HS-5 (cell line): Measurements from ENCODE around the gene HOXD1.

Experiments used
- DNase-seq: peaks from one replicate; pipeline ENCODE4 v3.0.0-alpha.2; 2012; ENCODE audit warnings: low read depth

Gene HOXD1

DNA sequence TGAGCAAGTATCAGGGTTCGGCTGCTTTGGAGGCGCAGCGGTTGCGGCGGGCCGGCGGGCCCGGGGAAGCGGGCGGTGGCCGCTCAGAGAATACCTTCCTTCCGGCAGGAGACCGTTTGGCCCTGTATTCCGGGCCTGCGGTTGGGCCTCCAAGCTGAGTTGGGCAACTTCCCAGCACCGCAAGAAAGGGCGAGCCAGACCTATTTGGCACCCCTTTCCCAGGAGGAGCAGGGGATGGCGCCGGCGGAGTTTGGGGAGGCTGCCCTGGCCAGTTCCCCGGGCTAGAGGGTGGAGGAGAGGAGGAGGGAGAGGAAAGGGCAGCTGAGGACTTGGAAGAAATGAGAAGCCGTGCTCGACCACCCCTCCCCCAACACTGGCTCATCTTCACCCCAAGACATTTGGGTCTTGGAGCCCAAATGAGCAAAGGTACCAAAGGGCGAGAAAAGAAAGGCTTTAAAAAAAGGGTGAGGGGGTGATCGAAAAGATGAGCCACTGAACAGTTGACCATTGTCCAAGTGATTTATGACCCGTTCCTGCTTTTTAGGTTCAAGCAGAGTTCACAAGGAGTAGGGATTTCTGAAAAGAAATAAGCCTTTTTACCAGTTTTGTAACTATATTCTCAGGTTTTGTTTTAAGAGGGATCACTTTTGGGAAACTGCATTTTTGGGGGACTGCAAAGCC lies 23.0 kb upstream of the HOXD1 start:
- DNase-seq: no peak

DNA sequence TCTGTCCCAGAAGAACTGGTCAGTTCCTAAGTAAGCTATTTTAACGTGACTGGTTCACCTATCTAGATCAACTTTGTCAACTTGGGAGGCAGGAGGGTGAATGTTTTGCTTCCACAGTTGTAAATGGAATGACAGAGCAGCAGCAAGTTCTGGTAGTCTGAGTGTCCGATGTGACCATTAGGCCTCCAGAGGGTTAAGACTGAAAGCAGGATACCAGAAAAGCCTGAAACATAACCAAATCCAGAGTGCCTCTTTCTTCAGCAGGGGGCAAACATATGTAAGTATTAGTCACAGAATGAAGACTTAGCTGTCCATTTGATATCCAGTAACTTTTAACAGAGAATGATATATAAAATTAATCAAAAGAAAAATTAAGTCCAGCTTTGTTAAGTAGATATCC lies 22.2 kb upstream of the HOXD1 start:
- DNase-seq: no peak

DNA sequence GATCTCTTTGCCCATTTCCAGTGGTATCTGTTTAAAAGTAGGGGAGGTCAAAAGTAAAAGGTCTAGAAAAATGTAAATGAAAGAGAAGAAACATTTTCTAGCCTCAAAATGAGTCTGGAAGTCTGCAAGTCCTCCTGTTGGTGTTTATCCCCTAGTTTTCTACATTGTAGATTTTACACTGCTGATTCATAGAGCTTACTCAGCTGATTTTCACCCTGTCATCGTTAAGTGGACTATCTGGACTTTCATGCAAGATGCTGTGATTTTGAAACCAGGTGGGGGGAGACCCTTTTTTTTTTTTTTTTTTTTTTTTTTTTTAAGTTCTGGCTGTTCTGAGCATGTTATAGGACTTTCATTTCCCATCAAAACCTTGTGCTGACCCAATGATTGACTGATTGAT lies 21.1 kb upstream of the HOXD1 start:
- DNase-seq: no peak

DNA sequence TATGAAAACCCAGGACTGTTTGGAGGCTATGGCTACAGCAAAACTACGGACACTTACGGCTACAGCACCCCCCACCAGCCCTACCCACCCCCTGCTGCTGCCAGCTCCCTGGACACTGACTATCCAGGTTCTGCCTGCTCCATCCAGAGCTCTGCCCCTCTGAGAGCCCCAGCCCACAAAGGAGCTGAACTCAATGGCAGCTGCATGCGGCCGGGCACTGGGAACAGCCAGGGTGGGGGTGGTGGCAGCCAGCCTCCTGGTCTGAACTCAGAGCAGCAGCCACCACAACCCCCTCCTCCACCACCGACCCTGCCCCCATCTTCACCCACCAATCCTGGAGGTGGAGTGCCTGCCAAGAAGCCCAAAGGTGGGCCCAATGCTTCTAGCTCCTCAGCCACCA lies 19.3 kb upstream of the HOXD1 start:
- no peak for DNase-seq

DNA sequence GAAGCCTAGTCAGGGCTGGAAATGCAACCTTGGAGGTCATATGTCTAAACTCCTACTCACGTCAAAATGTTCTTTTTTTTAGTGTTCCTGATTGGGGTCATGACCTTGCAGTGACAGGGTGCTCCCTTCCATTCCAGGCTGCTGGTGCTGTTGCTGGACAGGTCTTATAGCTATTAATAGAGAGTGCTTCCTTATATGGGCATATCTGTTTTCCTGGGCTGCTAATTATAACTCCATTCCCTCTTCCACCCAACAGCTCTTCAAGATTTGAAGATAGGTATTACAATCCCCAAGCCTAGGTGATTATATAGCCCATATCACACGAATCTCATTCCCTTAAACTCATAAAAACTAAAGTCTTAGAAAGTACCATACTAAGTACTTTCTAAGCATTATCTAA lies 18.8 kb upstream of the HOXD1 start:
- DNase-seq: no peak

DNA sequence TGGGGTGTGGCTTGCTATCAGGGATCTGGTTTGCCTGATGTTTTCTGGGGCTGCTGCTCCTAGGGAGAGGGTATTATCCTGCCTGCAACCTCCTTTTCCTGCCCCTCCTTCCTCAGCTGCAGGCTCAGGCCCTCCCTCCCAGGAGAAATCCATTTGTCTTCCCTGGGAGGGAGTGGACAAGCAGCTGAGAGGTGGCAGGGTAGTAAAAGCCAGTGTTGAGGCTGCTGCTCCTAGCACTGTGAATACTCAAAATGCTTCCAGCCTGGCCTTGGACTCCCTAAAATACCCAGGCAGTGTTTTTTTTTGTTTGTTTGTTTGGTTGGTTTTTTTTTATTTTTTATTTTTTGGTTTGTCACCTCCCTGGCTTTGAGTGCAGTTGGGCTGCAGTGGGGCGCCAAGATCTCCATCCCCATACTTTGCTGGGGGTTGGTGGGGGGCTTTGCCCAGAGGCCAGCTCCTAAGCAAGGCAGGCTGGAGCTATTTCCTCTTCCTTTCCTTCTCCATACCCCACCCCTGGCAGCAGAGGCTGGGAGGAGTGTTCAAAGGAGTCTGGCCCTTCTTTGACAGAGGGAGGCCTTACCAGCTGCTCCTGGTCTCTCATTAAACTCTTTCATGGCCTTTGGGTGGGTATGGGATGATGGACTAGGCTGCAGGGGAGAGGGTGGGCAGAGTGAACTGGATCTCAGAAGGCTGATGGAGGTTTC lies 17.7 kb upstream of the HOXD1 start:
- no peak for DNase-seq

DNA sequence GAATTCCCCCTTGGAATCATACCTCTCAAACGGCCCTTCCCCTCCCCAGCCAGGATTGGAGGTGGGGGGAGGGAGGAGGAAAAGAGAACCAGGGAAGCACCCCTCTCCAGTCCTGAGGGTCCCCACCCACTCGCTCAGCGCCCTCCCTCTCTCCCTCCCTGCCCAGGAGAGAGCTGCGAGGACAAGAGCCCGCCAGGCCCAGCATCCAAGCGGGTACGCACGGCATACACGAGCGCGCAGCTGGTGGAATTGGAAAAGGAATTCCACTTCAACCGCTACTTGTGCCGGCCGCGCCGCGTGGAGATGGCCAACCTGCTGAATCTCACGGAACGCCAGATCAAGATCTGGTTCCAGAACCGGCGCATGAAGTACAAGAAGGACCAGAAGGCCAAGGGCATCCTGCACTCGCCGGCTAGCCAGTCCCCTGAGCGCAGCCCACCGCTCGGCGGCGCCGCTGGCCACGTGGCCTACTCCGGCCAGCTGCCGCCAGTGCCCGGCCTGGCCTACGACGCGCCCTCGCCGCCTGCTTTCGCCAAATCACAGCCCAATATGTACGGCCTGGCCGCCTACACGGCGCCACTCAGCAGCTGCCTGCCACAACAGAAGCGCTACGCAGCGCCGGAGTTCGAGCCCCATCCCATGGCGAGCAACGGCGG lies 17.0 kb upstream of the HOXD1 start:
- DNase-seq: no peak

DNA sequence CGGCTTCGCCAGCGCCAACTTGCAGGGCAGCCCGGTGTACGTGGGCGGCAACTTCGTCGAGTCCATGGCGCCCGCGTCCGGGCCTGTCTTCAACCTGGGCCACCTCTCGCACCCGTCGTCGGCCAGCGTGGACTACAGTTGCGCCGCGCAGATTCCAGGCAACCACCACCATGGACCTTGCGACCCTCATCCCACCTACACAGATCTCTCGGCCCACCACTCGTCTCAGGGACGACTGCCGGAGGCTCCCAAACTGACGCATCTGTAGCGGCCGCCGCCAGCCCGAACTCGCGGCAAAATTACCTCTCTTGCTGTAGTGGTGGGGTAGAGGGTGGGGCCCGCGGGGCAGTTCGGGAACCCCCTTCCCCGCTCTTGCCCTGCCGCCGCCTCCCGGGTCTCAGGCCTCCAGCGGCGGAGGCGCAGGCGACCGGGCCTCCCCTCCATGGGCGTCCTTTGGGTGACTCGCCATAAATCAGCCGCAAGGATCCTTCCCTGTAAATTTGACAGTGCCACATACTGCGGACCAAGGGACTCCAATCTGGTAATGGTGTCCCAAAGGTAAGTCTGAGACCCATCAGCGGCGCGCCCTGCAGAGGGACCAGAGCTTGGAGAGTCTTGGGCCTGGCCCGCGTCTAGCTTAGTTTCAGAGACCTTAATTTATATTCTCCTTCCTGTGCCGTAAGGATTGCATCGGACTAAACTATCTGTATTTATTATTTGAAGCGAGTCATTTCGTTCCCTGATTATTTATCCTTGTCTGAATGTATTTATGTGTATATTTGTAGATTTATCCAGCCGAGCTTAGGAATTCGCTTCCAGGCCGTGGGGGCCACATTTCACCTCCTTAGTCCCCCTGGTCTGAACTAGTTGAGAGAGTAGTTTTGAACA lies 16.2 kb upstream of the HOXD1 start:
- DNase-seq: no peak

DNA sequence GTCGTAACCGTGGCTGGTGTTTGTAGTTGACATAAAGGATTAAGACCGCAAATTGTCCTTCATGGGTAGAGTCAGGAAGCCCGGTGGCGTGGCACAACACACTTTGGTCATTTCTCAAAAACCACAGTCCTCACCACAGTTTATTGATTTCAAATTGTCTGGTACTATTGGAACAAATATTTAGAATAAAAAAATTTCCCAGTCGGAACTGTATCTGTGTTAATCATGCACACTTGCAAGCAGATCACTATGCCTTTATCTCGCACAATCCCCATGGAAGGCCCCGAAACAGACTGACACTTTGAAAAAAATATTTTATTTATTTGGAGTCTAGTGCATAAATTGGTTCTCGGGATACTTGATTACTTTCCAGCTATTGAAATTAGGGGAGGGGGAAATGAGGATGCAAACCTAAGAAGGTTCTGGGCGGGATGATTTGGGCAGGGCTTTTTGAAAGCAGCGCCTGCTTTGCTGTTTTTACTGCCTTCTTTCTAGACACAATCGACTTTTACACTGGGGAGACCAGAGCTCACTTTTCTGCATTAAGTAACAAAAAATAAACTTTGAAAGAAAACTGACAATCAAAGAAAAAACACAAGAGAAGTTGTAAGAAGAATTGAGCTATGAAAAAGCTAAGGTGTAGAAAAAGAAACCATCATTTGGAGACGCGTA lies 15.4 kb upstream of the HOXD1 start:
- no peak for DNase-seq

DNA sequence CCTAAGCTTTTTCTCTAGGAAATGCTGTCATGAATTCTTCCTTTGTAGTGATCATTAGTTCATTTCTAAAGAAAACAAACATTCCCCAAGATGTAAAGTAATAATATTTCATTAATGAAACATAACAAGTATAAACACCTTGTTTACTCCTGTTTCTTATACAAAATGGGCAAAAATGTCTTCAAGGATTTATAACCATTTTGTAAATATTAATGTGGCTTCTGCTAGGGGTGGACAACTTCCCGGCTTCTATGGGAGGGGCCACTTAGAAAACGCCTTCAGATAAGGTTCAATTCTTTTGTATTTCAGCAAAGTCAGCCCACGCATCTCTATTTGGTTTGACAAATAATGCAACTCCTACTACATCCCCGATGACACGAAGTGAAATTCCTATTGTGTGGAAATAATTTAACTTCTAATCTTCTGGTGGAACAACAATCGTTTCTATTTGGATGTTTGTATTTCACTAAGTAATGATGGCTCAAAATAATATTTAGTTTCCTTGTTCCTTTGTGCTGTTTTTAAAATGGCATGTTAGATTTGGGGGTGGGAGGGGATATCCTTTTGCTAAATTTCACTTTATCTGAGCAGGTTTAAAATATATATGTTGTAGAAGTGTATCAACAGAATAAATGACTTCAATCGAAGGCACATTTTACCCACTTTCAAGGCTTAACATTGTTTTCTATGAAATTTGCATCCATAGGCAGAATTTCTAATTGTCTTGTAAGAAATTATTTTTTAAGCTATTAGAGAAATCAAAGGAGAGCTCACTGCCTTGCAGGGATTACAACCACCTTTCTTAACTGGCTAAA lies 14.7 kb upstream of the HOXD1 start:
- no peak for DNase-seq

DNA sequence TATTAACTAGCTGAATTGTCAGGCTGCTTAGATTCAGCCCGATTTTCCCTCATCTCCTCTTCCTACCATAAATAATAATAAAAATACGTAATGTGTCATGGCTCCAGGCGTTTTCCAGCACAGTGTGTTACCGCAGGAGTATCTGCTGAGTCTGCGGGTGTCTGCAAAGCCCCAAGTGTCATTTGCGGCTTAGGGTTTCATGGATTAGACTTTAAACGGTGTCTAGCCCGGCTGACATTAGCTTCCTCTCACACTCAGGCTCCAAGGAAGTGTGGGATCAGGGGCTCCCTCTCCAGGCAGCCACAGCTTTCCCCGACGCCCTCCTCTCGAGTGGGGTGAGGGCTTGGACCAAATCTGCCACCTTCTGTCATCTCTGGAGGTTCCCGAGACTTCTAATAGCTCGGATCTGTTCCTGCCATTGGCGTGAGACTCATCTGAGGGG lies 14.1 kb upstream of the HOXD1 start:
- no peak for DNase-seq

DNA sequence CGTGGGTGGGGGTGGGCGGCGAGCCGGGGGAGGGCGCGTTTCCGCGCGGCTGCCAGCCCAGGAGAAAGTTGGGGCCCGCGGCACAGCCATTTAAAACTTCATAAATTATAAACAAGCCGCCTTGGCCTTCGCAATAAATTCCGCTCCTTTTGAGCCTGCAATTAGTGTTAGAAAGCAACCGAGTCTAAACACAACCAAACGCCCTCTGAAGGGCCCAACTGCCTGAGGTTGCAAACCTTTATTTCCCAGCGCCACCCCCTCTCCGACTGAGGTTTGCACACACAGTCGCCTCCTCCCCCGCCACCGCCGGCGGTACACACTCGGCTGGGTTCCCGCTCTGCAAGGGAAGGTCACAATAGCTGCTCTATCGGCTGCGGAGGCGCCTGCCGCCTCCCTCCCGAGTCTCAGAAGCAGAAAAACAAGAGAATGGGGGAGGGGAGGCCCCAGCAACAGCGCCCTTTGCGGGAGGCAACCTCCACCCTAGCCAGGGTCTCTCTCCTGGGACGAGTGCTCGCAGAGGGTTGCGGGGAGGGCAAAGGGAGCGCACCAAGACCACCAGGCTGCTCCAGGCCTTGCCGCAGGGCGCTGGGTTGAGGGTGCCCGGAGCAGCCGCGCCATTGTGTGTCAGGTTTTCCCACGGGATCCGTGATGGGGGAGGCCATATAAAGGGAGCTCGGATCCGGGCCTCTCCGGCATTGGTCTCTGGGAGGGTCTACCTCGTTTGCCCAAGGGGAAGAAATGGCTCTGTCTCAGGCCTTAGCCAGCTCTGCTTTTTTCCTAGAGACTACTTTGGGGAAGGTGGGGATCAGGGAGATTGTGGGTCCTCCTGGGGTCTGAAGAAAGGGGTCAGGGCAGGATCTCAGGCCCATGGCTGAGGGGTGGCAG lies 13.4 kb upstream of the HOXD1 start:
- DNase-seq: no peak

DNA sequence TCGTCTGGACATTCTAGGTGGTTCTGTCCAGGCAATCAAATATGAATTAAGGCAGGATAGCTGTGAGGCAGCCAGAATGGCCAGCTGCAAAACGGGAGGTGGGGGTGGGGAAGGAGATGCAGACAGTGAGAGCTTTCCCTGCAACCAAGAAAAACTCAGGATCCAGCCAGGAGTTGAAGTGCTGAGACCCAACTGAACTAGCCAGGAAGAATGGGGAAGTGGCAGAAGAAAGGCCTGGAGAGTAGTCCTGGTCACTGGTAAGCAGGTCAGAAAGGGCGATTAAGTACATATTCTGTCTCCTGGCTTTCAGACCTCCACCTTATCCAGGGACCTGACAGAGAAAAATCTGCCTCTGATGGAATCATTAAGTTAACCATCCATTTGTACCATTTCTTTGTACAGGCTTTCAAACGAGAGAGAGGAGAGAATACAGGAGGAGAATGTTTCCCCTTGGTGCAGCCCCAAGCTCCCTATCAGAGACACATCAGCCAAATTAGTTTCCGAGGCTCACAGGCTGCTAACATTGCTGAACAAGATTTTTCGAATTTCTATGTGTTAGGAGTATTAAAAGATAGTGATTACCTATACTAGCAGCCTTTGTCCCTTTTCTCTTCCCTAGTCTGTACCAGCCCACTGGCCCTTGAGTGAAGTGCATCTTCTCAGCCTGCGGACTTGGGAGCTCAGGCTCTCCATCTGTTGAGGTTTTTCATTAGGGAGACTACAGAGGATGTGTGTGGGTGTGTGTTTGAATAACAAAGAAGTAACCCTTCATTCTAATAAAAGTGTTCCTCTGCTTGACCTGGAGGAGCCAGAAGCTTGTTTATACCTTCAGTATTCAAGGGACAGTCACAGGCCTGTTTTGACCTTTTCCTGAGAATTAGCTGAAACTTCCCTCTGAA lies 12.5 kb upstream of the HOXD1 start:
- no peak for DNase-seq

DNA sequence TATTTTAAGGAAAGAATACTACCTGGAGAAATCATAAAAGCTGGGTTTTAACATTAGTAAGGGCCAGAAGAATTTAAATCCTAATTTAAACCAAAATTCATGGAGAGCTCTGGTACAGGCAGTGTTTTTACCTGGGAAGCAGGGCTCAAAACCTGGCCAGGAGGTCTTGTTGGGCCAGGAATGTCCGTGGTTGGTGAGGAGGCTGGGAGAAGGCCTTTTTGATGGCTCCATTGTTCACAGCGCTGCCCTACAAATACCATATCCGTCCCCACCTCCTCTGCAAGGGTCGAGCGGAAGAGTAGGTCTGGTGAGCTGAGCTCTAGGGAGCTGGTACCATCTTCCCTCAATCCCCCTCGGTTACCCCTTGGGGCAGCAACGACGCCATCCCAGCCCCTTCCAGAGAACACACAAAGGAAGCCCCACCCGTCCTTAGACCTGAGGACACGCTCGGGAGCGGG lies 10.9 kb upstream of the HOXD1 start:
- no peak for DNase-seq

DNA sequence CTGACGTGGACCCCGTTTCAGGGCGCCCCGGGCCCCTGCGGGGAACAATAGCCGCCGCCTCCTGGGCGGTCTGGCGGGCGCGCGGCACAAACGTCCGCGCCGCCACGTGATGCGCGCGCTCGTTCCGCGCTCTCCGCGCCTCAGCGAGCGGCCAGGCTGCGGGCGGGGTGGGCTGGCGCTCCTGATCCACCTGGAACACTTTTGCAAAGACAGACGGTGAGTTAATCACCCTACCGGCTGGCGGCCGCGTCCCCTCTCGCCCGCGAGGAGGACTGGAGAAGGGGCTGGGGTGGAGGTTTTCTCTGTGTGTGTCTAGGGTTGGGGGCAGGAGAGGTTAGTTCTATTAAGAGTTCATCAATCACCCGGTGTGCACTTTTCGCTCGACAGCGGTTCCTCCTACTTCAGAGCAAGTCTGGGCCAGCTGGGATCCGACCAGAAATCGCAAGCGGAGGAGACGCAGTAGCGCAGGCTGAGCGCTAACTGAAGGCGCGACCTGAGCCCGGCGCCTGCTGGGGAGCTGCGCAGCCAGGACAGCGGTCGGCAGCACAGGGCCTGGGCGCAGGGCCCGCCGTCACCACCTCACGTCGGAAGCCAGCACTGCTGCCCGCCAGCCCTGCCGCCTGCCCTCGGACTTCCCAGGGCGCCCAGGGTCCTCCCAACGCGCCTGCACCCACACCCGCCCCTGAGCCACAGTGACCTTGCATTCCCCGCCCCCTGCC lies 10.3 kb upstream of the HOXD1 start:
- no peak for DNase-seq

DNA sequence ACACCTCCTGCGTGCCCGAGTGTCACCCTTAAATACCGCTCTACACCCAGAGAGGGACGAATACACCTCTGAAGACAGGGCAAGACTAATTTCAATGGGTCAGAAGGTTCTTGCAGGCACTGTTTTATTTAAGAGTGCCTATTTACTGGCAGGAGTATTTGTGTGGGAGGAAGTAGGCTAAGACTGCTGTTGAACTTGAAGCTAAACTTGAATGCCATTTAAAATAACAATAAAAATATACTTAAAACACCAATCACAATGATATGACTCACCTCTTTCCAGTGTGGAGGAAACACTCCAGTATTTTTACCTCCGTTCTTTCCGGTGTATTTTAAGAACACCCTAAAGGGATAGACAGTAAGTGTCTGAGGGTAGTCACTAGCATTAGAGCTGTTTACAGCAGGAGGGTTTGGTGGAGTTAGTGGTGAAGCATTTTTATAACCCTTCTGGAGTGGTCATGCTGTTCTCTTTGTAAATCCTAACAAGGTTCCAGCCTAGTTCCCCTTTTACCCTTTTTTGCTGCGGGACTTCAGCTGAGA lies 9.6 kb upstream of the HOXD1 start:
- DNase-seq: no peak

DNA sequence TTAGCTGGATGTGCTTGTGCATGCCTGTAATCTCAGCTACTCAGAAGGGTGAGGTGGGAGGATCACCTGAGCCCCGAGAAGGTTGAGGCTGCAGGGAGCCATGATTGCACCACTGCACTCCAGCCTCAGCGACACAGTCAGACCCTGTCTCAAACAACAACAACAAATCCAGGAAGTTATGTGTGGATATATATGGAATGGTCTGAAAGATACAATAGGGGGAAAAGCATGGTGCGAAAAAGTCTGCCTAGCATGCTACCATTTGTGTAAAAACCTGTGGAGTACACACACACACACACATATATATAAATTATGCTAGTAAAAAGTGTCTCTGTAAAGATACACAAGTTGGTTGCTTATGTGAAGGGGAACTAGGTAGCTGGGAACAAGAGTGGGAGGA lies 6.9 kb upstream of the HOXD1 start:
- DNase-seq: no peak

DNA sequence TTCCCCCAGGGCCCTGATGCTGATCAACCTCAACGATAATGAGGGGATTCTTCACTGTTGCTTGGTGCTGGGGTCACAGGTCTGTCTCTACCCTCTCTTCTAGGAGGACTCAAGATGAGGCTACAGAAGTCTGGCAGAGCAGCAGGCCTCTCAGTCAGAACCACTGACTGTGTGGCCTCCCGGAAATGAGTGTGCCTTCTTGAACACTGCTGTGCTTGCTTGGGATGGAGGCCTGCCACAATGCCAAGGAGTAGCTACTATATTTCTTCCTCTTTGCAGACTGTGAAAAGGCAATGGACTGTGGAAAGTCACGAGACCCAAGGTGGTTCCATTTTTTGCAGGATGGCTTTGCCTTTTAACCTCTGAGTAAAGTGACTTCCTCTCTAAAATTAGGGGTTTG lies 5.8 kb upstream of the HOXD1 start:
- no peak for DNase-seq
